PC-9 (cell line): ENCODE data around the gene FSIP1. TPM values are rescaled to one million over a fixed set of nuclear protein-coding genes. Genes with fewer than 3 reads are reported as not detected.

Experiments used
- BruUV-seq: library from RNA; stranded (reverse); fragments of 400-500 nt; replicated peaks from 2 replicates; lab custom pipeline; 2021; lab: Mats Ljungman, UMichigan
- CTCF ChIA-PET: fragments of 300-600 bp; sonication (Branson Sonifier 250); formaldehyde crosslinking; loops from one replicate; lab custom pipeline; 2022; ENCODE audit warnings: antibody characterized with exemption; lab: Charles Lee
- POLR2A ChIA-PET: fragments of 300-600 bp; sonication (Branson Sonifier 250); formaldehyde crosslinking; loops from one replicate; lab custom pipeline; 2022; ENCODE audit warnings: antibody characterized with exemption; ENCODE audit not compliant: unreplicated experiment; lab: Charles Lee
- DNase-seq, 2 experiments: peaks; one replicate each; pipeline versions ENCODE4 v3.0.0 to v3.0.0-alpha.2; 2015 to 2022; ENCODE audit warnings: mixed read lengths in 1 of 2
- H2AFZ ChIP-seq: fragments of 200-600 bp; sonication (generic); 2 replicates; pipeline ENCODE4 v1.8.1; 2017; ENCODE audit warnings: antibody characterized with exemption
- H3F3A ChIP-seq: fragments of 200-600 bp; sonication (generic); 2 replicates; pipeline ENCODE4 v1.8.1; 2017; ENCODE audit warnings: antibody characterized with exemption, mild to moderate bottlenecking, low read depth; ENCODE audit not compliant: insufficient read depth
- H3K27ac ChIP-seq: fragments of 200-600 bp; sonication (generic); 2 replicates; pipeline ENCODE4 v1.6.1; 2016; ENCODE audit warnings: mixed run types
- H3K27me3 ChIP-seq: fragments of 200-600 bp; sonication (generic); 2 replicates; pipeline ENCODE4 v1.6.1; 2016; ENCODE audit warnings: low read depth, mixed run types; ENCODE audit not compliant: insufficient read depth
- H3K36me3 ChIP-seq: fragments of 200-600 bp; sonication (generic); 2 replicates; pipeline ENCODE4 v1.6.1; 2016; ENCODE audit warnings: low read depth, mixed run types
- H3K4me1 ChIP-seq: fragments of 200-600 bp; sonication (generic); replicated peaks from 2 replicates; pipeline ENCODE4 v1.6.1; 2016; ENCODE audit warnings: mixed run types; ENCODE audit not compliant: insufficient read depth
- H3K4me2 ChIP-seq: fragments of 200-600 bp; sonication (generic); 2 replicates; pipeline ENCODE4 v1.6.1; 2017; ENCODE audit warnings: mixed run types
- H3K4me3 ChIP-seq: fragments of 200-600 bp; sonication (generic); 2 replicates; pipeline ENCODE4 v1.6.1; 2016; ENCODE audit warnings: mixed run types
- H3K79me2 ChIP-seq: fragments of 200-600 bp; sonication (generic); 2 replicates; pipeline ENCODE4 v1.6.1; 2017; ENCODE audit warnings: low read depth, mixed run types
- H3K9me2 ChIP-seq: fragments of 200-600 bp; sonication (generic); 2 replicates; pipeline ENCODE4 v1.8.1; 2017; ENCODE audit warnings: mild to moderate bottlenecking; ENCODE audit not compliant: insufficient read depth
- H3K9me3 ChIP-seq: fragments of 200-600 bp; sonication (generic); 2 replicates; pipeline ENCODE4 v1.8.1; 2016; ENCODE audit warnings: low read depth; ENCODE audit not compliant: insufficient read depth
- H4K20me1 ChIP-seq: fragments of 200-600 bp; sonication (generic); 2 replicates; pipeline ENCODE4 v1.8.1; 2017; ENCODE audit not compliant: insufficient read depth
- CTCF ChIP-seq: fragments of 200-600 bp; sonication (generic); conservative IDR thresholded peaks from 2 replicates; pipeline ENCODE4 v1.6.1; 2017; ENCODE audit warnings: mixed run types, antibody characterized with exemption, mild to moderate bottlenecking, moderate library complexity
- EZH2 ChIP-seq: fragments of 200-600 bp; sonication (generic); IDR thresholded peaks from 2 replicates; pipeline ENCODE4 v1.8.0; 2017; ENCODE audit warnings: antibody characterized with exemption, low read depth
- intact Hi-C: fragments of 100-400 bp; cut with micrococcal nuclease; formaldehyde crosslinking; loops from one replicate; pipeline ENCODE4 v1.10.0; 2022; ENCODE audit not compliant: unreplicated experiment
- total RNA-seq: library from RNA; stranded (reverse); gene quantifications from 2 replicates; pipeline ENCODE4 v1.2.3, GENCODE V29; 2021

The FSIP1 gene
- total RNA-seq, 1 experiment from 2014 or later, result 1.2 TPM

GRCh38 chr15:39743611-39744010, 39.0 kb downstream of the FSIP1 start:
- POLR2A ChIA-PET, result no interaction called here

GRCh38 chr15:39741258-39741657, 41.4 kb downstream of the FSIP1 start:
- H3K4me3 ChIP-seq, result no peak overlapping the region
- no peaks in the 10 kb centered on the region for H3K79me2 ChIP-seq
- ChIA-PET CTCF (no interaction called here), POLR2A (interaction anchor here (0.6 kb wide), 1 partner anchor 1039 kb away, joined by 3 read pairs; no protein-coding TSS in a partner anchor)
- H3F3A ChIP-seq, result no peaks in the 10 kb centered on the region
- no peak for DNase-seq
- no peak overlapping the region for H3K27ac ChIP-seq
- no peaks in the 10 kb centered on the region for H4K20me1 ChIP-seq
- H3K27me3 ChIP-seq, result no peaks in the 10 kb centered on the region
- H3K9me3 ChIP-seq, result no peaks in the 10 kb centered on the region
- no peak for TF ChIP-seq CTCF
- no peak for TF ChIP-seq EZH2
- no TSS peak for BruUV-seq
- intact Hi-C loops, result no loop called here
- peaks cover 10% of the 10 kb centered on the region for H3K4me1 ChIP-seq
- no peak overlapping the region for H3K4me2 ChIP-seq
- H3K36me3 ChIP-seq, result no peaks in the 10 kb centered on the region
- no peaks in the 10 kb centered on the region for H3K9me2 ChIP-seq
- no peak overlapping the region for H2AFZ ChIP-seq

More at GRCh38 chr15:39743611-39744010, 39.0 kb downstream of the FSIP1 start:
- no peaks in the 10 kb centered on the region for H4K20me1 ChIP-seq
- no TSS peak for BruUV-seq
- CTCF ChIA-PET, result no interaction called here
- H3K4me2 ChIP-seq, result no peak overlapping the region
- H3K4me1 ChIP-seq, result peaks cover 27% of the 10 kb centered on the region
- DNase-seq, result peak; percentile 34 to 77
- no peak overlapping the region for H3K4me3 ChIP-seq
- no peaks in the 10 kb centered on the region for H3K79me2 ChIP-seq
- no peaks in the 10 kb centered on the region for H3K27me3 ChIP-seq
- H3K9me3 ChIP-seq, result no peaks in the 10 kb centered on the region
- no peaks in the 10 kb centered on the region; the same call in 1 of the 2 replicates for H3F3A ChIP-seq
- no peak overlapping the region for H2AFZ ChIP-seq
- no peak for TF ChIP-seq CTCF
- TF ChIP-seq EZH2, result no peak
- no peaks in the 10 kb centered on the region for H3K36me3 ChIP-seq
- no peaks in the 10 kb centered on the region for H3K9me2 ChIP-seq
- intact Hi-C loops, result loop anchor here (2.0 kb wide), 1 partner anchor 23 kb away; no protein-coding TSS in a partner anchor
- 0 out of 2 replicates have a peak overlapping the region, but pooled peaks have one; percentile 32 for H3K27ac ChIP-seq

- H3K4me3 ChIP-seq, result no peak overlapping the region
- no peak overlapping the region for H3K27ac ChIP-seq
- POLR2A ChIA-PET, result interaction anchor here (0.6 kb wide), 1 partner anchor 146 kb away, joined by 4 read pairs; no protein-coding TSS in a partner anchor
- CTCF ChIA-PET, result no interaction called here
- no peak overlapping the region for H2AFZ ChIP-seq
- no peak overlapping the region for H3K4me2 ChIP-seq
- no peaks in the 10 kb centered on the region for H3K9me3 ChIP-seq
- H4K20me1 ChIP-seq, result no peaks in the 10 kb centered on the region
- TF ChIP-seq EZH2, result no peak
- no peak for TF ChIP-seq CTCF
- H3K9me2 ChIP-seq, result no peaks in the 10 kb centered on the region
- H3K4me1 ChIP-seq, result peaks cover 7% of the 10 kb centered on the region
- no peaks in the 10 kb centered on the region for H3K79me2 ChIP-seq
- no peaks in the 10 kb centered on the region for H3K36me3 ChIP-seq
- DNase-seq, result no peak
- H3F3A ChIP-seq, result no peaks in the 10 kb centered on the region
- BruUV-seq, result no TSS peak
- intact Hi-C loops, result no loop called here
- no peaks in the 10 kb centered on the region for H3K27me3 ChIP-seq
Observed at GRCh38 chr15:39738998-39739397, 43.6 kb downstream of the FSIP1 start.
